Measurements from ENCODE around the gene ITPKA.
"Not testable (repeated sequence)": the region's sequence is repeated elsewhere in the genome, so short reads cannot be mapped to it uniquely, and the experiment has no call there.

Gene ITPKA
- total RNA-seq, result 0 to 1.5 (median 0.25) reads per million in 17 experiments

GRCh38 chr15:41493205-41493901 lies at the start of gene ITPKA:
Gene ITPKA (plus strand): TSS chr15:41493874. CDS start chr15:41493928, 54 bp downstream.
- DNase-seq, result peak; percentile 71 to 90 (median 85)

GRCh38 chr15:41445399-41445798 lies 48.3 kb upstream of the ITPKA start:
- DNase-seq, result no peak

GRCh38 chr15:41462084-41462795 lies 31.4 kb upstream of the ITPKA start:
- DNase-seq, result no peak

GRCh38 chr15:41464889-41465580 lies 28.6 kb upstream of the ITPKA start:
- DNase-seq, result no peak

- peak; percentile 42 to 66 (median 58) for DNase-seq
Measured at GRCh38 chr15:41465822-41466421, 27.8 kb upstream of the ITPKA start.

GRCh38 chr15:41466711-41467110 lies 27.0 kb upstream of the ITPKA start:
- no peak for DNase-seq

- DNase-seq, result not testable (repeated sequence)
Measured at GRCh38 chr15:41469644-41470043, 24.0 kb upstream of the ITPKA start.

GRCh38 chr15:41473418-41473817 lies 20.3 kb upstream of the ITPKA start:
- DNase-seq, result no peak

- no peak for DNase-seq
Measured at GRCh38 chr15:41474436-41474835, 19.2 kb upstream of the ITPKA start.

- no peak for DNase-seq
Measured at GRCh38 chr15:41474941-41475340, 18.7 kb upstream of the ITPKA start.

- DNase-seq, result no peak
Measured at GRCh38 chr15:41476416-41477048, 17.1 kb upstream of the ITPKA start.

GRCh38 chr15:41480396-41481140 lies 13.1 kb upstream of the ITPKA start:
- DNase-seq, result no peak

- no peak for DNase-seq
Measured at GRCh38 chr15:41482110-41482877, 11.4 kb upstream of the ITPKA start.

- no peak for DNase-seq
Measured at GRCh38 chr15:41483115-41483514, 10.6 kb upstream of the ITPKA start.

- no peak for DNase-seq
Measured at GRCh38 chr15:41483519-41483918, 10.2 kb upstream of the ITPKA start.

- no peak for DNase-seq
Measured at GRCh38 chr15:41484937-41485625, 8.6 kb upstream of the ITPKA start.

GRCh38 chr15:41486286-41486685 lies 7.4 kb upstream of the ITPKA start:
- no peak for DNase-seq

GRCh38 chr15:41487381-41487780 lies 6.3 kb upstream of the ITPKA start:
- no peak for DNase-seq

GRCh38 chr15:41487802-41488201 lies 5.9 kb upstream of the ITPKA start:
- DNase-seq, result no peak

- DNase-seq, result no peak
Measured at GRCh38 chr15:41489641-41490040, 4.0 kb upstream of the ITPKA start.
